OCI-M2 (cell line): Measurements from ENCODE around the gene LPGAT1.

Experiments used
- DNase-seq: peaks from one replicate; lab custom pipeline; 2025; ENCODE audit not compliant: unreplicated experiment; lab: John Stamatoyannopoulos, UW

The LPGAT1 gene

DNA sequence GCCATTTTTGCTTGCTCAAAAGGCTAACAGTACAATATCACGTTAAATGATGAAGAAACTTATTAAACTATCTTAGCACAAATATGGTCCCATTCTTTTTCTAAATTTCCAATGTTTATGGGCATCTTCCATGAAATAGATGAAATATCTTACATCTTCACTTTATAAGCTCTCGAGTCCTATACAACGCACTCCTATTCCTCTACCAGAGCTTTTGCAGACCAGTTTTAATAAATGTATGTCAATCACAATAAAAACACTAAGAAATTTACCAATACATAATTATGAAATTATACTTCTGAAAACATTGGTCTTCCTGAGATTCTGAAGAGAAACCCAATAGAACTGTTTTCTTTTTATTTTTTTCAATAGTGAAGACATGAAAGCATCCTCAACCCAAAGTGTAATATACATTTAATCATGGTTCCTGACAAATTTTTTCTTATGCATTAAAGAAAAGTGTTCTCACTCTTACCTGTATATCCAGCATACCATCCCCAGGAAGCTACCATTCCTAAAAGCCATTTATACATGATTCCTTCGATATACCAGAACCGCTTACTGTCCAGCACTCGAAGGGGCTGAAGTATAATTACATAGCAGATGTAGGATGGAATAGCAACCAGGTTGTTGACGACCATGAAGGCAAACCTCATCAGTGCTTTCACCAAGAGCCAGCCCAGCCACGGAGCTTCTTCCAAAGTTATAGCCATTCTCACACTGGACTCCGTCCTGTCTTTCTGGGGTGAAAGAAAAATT lies 1.8 kb downstream of the LPGAT1 start:
- DNase-seq = no peak

DNA sequence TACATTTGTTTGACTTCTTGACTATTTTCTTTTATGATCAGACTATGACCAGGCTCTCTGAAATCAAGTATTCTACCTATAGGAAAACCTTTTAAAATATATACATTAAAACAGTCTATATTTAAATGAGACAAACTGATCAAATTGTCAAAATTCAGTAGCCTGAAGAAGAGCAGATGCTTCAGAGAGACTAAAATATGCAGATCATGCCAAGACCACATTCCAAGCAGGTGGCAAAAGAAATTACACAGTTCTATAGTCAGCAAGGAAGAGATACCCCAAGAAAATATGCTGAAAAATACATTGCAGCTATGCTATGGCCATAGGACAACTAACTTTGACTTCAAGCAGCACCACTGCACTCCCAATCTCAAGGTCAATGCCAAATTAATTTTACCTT lies 3.5 kb downstream of the LPGAT1 start:
- DNase-seq = no peak

DNA sequence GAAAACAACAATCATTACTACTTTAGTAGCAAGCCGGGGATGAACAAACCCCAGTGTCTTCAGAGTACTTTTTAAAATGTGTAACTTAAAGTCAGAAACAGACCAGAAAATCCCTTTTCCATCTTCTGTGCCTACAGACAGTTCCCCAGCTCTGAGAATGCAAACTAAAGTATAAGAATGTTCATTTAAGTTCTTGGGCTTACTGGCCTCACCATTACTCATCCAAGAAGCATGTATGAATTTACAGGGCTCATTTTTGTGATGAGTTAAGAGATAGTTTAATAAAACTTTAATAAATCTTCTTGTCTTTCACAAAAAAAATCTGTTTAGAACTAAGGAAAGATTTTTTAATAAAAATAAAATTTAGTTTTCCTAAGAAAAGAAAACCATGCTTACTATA lies 4.6 kb downstream of the LPGAT1 start:
- no peak for DNase-seq

DNA sequence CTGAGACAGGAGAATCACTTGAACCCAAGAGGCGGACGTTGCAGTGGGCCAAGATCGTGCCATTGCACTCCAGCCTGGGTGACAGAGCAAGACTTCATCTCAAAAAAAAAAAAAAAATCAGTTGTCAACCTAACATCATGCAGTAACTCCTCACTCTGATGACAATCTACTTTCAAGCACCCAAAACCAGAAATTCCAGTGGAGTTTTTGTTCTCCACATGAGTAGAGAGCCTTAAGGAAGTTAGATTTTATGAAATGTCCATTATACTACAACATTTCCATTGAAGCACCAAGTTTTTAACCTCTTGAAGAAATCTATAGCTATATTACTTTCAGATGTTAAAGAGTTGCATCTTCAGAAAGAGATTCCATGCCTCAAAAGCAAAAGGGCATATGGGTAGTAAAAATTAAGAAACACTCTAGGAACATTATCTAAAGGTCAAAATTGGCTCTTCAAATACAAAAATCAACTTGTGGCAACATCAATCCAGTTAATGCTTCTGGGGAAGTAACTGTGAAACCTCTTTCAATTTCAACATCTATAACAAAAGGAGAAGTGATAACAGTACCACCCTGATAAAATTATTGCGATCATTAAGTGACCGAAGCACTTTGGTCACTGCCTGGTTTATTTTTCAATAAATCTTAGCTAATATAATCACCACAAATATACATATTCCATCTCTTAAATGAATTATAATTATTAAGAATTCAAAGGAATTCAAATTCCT lies 7.7 kb downstream of the LPGAT1 start:
- no peak for DNase-seq

DNA sequence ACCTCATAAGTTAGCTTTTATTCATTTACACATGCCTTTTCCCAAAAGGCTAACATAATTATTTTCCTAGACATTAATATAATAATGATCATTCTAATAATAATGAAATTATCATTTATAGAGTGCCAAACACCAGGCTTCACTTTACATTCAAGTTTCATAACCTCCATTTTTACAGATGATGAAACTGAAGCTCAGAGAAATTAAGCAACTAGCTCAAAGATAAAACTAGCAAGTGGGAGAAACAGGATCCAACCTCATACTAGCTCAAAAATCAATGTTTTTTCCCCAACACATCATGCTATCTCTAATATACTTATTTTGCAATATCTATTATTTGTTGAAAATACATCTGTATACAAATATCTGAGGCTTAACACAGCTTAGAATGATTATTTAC lies 14.0 kb downstream of the LPGAT1 start:
- DNase-seq = no peak

DNA sequence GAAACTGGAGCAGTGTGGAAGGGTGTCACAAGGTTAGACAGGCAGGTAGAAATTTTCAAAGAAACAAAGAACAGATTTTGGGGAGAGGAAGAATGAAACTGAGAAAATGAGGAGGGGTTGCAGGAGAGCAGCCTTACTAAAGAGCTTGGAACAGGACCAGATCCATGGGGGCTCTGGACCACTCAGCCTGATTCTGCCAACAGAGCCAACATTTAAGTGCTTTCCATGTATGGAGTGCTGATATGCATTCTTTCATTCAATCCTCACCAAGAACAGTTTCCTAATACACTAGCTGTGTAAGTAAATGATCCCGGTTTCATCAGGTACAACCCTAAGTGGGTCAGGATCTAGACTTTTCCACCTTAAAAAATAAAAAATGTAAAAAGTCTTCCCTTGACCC lies 16.2 kb downstream of the LPGAT1 start:
- no peak for DNase-seq

DNA sequence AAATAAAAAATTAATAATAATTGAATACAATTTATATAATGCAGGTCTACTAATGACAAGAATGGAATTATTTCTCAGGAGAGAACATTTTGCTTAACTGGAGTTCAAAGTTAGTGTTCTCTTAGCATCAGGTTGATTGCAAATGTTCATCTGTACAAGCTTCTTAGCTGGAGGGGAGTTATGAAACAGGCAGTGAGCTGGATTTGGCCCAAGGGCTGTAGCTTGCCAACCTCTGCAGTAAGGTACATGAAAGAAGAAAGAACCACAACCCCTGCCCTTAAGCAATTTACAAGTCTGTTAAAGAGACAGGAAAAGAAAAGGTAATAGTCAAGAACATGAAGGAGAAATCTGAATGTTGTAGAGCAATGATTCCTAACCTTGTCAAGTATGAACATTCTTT lies 17.0 kb downstream of the LPGAT1 start:
- DNase-seq = no peak

DNA sequence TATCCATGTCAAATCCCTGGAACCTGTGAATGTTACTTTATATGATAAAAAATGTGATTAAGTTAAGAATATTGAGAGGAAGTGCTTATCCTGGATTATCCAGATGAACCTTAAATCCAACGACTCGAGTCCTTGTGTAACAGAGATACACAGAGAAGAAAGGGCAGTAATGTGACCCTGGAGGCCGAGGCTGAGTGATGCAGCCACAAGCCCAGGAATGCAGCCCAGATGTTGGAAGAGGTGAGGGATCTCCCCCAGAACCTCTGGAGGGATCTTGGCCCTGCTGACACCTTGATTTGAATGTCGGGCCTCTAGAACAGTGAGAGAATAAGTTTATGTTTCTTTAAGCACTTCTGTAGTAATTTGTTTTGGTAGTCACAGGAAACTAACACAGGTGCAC lies 18.0 kb downstream of the LPGAT1 start:
- DNase-seq = no peak

DNA sequence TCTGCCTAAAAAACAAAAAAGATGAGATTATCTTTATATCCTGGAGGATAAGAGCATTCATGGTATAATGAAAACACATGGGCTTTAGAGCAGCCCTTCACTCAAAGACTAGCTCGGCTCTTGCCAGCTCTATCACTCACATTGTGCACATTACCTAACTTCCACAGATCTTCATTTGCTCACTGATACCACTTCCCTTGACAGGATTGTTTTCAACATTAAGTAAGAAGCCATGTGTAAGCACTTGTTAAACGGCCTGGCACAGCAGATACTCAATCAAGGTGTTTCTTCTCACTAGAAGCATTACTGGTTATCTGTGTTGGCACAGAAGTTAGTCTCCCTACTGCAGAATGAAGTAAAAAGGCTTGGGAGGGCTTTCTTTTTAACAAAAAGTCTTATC lies 18.7 kb downstream of the LPGAT1 start:
- DNase-seq = no peak

DNA sequence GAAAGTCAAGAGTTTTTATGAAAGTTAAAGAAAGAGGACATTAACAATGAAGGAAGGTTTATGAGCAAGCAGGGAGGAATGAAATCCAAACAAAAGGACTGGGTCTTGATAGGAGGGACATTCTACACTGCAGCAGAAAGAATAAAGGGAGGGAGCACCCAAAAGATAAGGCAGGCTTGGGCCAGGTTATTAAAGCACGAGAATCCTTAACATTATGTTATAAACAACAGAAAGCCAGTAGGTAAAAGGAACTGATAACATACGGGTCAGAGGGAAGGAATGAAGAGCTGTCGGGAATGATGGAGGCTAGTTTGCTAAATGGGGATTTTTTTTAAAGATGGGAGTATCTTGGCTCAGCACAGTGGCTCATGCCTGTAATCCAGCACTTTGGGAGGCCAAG lies 19.4 kb downstream of the LPGAT1 start:
- no peak for DNase-seq

DNA sequence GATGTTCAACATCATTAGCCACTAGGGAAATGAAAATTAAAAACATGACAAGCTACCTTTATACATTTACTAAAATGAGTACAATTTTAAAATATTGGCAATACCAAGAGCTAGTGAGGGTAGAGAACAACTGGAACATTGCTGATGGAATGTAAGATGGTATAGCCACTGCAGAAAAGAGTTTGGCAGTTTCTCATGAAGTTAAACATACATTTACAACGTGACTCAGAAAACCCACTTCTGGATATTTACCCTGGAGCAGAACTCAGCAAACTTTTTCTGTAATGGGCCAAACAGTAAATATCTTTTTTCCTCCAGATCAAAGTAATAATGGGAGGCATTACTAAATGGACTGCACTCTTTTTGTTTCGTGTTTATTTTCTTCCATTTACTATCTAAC lies 22.1 kb downstream of the LPGAT1 start:
- DNase-seq = no peak

DNA sequence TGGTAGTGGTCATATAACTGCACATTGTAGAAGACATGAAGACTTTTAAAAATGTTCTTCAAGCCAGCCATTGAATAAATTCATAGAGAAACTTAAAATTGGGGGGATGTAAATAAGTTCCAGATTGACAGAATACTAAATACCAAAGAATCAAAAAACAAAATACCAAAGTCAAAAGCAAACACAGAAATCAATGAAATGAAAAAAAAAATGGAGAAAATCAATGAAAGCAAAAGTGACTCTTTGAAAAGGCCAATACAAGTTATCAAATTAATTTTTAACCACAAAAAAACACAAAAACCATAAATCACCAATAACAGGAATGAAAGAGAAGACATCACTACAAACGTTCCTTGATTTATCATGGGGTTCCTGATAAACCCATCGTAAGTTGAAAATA lies 25.6 kb downstream of the LPGAT1 start:
- DNase-seq = no peak

DNA sequence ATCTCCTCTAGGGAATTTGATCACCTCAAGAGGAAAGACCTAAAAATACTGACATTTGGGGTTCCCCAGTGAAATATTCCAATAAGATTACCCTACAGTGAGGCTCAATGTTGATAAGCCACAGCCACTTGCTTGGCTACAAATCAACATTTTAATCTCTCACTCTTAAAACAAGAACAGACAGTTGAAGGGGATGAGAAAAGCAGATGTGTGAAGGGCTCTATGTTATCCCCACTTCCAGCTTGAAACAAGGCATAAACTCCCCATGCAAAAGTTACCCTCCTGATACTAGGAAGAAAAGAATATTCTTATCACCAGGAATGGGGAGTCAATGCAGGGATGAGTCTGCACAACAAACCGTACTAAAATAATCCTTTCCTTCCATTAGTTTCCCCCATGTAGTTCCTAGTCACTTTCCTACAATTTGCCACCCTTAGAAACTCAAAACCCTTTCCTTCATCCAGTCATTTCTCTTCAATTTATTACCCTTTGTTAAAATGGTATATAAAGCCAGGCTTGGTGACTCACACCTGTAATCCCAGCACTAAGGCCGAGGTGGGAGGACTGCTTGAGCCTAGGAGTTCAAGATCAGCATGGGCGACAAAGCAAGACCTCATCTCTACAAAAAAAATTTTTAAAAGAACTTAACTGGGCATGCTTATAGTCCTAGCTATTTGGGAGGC lies 29.5 kb downstream of the LPGAT1 start:
- DNase-seq = no peak

DNA sequence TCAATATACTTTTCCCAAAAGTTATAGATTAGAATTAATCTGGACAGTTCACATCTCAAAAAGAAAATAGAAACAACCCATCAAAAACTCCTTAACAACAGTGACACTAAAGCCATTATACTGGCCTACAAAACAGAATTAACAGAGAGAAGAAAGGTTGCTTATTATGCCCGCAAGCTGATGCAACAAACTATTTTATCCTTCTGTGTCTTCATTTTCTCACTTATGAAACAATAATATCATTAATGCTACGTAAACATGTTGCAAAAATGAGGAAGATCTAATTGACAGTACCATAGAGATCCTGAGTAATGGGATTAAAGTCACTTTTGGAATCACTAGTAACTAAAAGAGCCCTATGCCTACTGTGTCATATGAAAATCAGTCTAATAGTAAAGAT lies 32.6 kb downstream of the LPGAT1 start:
- DNase-seq = no peak

DNA sequence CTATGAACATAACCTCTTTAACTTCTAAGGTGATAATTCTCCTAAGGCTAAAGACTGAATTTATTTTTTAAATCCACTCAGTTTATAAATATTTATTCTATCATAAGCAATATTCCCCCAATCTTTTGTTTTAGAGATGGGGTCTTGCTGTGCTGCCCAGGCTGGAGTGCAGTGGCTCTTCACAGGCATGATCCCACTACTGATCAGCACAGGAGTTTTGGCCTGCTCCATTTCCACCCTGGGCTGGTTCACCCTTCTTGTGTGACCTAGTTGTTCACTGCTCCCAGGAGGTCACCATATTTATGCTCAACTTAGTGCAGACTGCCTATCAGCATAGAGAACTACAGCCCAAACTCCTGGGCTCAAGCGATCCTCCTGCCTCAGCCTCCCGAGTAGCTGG lies 38.6 kb downstream of the LPGAT1 start:
- no peak for DNase-seq

DNA sequence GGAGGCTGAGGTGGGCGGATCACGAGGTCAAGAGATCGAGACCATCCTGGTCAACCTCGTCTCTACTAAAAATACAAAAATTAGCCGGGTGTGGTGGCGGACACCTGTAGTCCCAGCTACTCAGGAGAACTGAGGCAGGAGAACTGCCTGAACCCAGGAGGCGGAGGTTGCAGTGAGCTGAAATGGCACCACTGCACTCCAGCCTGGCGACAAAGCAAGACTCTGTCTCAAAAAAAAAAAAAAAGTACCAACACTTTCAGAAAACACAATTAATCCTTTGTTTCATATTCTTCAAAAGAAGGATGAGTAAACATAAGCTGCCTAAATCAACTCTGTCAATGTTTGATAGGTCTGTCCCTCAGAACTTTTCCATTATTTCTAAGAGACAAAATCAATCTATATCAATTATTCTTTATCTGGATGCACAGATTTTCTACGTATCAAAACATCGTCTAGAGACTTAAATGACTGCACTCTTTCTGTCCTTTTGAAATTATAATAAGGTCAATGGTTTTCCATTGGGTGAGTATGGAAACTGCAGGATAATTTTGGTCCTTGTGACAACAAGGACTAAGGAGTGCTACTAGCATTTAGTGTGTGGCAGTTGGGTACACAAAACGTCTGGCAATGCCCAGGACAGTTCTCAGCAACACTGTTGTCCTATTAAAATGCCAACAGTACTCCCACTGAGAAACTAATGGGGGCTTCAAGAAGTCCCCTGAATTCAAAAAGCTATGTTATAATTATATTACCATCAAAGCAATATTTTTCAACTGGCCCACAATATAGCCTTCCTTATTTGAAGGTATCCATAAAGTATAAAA lies 40.7 kb downstream of the LPGAT1 start:
- no peak for DNase-seq

DNA sequence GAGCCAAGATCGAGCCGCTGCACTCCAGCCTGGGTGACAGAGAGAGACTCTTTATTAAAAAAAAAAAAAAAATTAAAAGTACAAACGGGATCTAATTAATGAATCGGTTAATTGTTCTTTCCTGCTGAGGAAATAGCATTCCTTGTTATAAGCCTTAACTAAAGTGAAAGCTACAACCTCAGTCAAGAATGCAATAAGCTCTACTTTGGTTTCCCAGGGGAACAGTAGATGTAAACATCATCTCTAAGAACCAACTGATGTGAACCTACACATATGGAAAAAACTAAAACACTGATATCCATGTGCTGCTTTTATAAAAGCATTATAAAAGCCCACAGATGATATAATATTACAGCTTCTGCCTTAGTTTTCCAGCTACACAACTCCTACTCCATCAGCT lies 41.9 kb downstream of the LPGAT1 start:
- no peak for DNase-seq

DNA sequence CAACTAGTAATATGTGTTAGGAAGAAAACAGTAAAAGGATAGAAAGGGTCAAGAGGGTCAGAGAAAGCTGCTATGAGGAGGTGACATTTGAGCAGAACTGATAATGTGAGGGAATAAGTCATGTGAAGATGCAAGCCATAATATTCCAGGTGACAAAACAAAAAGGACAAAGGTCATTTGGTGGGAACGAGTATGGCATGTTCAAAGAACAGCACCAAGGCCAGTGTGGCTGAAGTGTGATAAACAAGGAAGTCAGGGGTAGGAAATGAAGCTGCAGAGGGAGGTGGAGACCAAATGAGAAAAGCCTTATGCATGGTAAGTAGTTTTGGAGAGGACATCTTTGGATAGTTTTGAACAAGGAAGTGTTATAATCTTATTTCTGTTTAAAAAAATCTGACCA lies 46.7 kb downstream of the LPGAT1 start:
- DNase-seq = no peak

DNA sequence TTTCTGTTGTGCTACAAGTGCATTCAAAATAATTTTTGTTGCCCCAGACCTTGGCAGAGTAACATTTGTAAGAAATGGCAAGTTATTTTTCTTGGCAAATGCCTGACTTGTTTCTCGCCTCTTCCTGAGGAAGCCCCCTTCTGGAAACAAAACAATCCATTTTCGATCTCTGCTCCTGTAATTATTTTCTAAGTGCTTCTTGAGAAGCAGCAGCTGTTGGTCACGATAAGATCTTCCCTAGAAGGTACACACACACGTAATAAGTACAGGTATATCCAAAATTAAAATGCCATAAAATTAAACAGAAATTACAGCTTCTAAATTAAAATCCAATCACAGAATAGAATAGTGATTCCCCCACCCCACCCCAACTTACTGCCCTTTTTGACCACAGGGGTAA lies 47.3 kb downstream of the LPGAT1 start:
- DNase-seq = no peak

DNA sequence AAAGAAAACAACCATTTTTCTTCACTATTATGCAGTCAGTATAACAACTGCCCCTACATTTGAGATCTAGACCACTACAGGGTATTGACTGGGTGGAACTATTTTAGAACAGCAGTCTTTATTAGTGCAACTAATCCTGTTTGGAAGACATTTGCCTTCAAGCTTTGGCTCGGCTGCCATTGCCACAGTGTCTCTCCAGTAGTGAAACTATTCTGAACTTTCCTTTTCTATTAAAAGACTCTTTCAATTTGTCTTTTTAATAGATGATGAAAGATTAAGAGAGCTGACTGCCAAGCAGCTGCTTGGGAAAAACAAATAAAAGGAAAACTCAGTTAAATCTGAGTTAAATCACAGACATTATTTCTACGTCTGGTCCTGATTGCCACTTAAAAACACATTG lies 49.3 kb downstream of the LPGAT1 start:
- no peak for DNase-seq

DNA sequence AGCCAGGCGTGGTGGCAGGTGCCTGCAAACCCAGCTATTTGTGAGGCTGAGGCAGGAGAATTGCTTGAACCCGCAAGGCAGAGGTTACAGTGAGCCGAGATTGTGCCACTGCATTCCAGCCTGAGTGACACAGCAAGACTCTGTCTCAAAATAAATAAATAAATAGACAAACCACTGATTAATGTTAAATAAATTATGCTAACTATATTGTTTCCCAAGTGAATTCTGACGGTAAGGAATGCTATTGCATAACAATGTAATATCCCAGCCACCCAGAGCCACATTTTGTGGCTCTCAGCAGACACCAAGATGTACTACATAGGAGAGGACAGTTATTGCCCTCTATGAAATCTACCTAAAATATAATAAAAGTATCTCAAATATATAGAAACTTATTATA lies 55.4 kb downstream of the LPGAT1 start:
- DNase-seq = no peak
